ENCODE data around the gene PHACTR3.

DNA sequence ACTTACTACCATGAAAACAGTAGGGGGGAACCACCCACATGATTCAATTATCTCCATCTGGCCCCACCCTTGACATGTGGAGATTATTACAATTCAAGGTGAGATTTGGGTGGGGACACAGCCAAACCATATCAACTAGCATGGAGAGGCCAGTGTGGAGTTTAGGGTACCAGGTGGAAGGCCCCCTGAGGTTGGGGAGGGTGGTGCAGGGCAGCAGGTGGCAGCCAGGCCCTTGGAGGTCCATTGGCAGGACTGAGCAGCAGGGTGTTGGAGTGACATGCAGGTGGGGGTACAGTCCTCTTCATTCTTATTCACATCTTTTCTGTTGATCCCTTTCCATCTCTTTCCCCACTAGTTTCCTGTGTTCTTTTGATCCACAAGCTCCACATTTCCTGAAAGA, 42.9 kb downstream of the PHACTR3 start:
- TF ChIP-seq SP1 (IDR thresholded peaks at IDR 0.05; ENCODE audit: low read depth) (no peak), POLR2AphosphoS5 (IDR thresholded peaks at IDR 0.05; ENCODE audit: low read depth, low read length) (no peak)
- TF ChIP-seq, protein P1, sequence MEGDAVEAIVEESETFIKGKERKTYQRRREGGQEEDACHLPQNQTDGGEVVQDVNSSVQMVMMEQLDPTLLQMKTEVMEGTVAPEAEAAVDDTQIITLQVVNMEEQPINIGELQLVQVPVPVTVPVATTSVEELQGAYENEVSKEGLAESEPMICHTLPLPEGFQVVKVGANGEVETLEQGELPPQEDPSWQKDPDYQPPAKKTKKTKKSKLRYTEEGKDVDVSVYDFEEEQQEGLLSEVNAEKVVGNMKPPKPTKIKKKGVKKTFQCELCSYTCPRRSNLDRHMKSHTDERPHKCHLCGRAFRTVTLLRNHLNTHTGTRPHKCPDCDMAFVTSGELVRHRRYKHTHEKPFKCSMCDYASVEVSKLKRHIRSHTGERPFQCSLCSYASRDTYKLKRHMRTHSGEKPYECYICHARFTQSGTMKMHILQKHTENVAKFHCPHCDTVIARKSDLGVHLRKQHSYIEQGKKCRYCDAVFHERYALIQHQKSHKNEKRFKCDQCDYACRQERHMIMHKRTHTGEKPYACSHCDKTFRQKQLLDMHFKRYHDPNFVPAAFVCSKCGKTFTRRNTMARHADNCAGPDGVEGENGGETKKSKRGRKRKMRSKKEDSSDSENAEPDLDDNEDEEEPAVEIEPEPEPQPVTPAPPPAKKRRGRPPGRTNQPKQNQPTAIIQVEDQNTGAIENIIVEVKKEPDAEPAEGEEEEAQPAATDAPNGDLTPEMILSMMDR (IDR thresholded peaks at IDR 0.05 in 2 of 3, conservative IDR thresholded peaks at IDR 0.05 in 1 of 3; ENCODE audit: borderline replicate concordance in 1 of 3, insufficient read depth in 1 of 3, low read depth in 2 of 3, low read length in 2 of 3): no peak
- TF ChIP-seq, protein P2, sequence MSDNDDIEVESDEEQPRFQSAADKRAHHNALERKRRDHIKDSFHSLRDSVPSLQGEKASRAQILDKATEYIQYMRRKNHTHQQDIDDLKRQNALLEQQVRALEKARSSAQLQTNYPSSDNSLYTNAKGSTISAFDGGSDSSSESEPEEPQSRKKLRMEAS (IDR thresholded peaks at IDR 0.05): no peak

Data from HCT116 (cell line).